GM19468 (cell line): ENCODE data around the gene ZNF829.

Experiments used
- ATAC-seq: cut with Tn5 transposase; IDR thresholded peaks from one replicate; pipeline ENCODE4 v1.9.1; 2021; ENCODE audit warnings: mild to moderate bottlenecking, moderate library complexity, moderate number of reproducible peaks; ENCODE audit not compliant: unreplicated experiment; ENCODE audit errors: extremely low read depth

The ZNF829 gene

DNA sequence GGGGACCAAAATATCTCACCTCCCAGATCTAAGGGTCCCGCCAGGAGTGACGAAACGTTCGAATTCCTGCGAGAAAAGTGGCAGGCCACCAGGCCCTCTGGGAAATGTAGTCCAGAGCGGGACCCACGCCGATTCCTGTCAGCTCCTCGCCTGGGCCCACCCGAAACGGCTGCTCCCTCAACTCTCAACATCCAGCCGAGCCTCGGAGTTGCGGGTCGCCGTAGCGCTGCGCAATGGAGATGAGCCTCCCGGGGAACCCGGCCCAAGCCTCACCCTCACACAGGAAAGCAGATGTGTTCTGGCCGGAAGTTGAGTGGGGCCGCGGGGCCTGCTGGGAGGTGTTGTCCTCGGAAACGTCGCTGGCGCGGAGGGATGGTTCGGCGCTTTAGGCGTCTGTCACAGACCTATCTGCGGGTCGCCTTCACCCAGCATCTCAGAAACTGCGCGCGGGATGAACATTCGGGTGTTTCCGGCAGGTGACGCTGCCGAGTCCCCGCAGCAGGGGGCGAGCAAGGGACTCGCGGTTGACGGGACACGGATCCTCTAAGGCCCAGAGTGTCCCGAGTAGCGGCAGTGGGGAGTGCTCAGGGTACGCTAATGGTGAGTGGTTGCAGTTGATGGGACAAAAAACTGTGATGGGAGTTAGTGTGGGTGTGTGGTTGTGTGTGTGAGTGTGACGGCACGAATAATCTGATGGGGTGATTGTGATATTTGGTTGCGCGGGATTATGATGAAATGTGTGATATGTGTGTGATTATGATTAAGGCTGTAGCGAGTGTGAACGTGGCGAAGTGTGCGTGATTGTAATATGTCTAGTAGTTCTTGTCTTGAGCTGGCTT lies at the start of gene ZNF829, which contains the start of gene ZNF568:
Gene ZNF829 (minus strand): TSS at position 300 of the 839 bp plus-strand sequence. CDS start 1,124 bp downstream, outside the sequence.
Gene ZNF568 (plus strand): TSS at position 341 of the 839 bp plus-strand sequence. CDS start 6,439 bp downstream, outside the sequence.
- peak; percentile 61 for ATAC-seq

DNA sequence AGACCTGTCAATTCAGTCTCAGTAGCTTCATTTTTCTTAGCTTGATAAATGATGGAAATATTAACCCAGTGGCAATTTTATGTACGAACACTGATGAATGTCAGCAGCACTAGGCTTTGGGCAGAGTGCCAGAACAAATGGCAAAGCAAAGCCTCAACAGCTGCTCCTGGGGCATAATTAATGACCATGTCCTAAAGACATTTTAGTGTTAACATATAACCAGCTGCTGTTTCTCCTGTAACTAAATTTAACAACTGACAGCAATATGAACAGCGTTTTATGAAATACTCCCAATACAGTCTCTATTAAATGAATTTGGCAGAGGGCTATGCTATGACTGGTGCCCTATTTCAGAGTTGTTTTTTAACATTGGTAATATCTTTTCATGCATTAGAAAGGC lies 47.2 kb upstream of the ZNF829 start:
- no peak for ATAC-seq

DNA sequence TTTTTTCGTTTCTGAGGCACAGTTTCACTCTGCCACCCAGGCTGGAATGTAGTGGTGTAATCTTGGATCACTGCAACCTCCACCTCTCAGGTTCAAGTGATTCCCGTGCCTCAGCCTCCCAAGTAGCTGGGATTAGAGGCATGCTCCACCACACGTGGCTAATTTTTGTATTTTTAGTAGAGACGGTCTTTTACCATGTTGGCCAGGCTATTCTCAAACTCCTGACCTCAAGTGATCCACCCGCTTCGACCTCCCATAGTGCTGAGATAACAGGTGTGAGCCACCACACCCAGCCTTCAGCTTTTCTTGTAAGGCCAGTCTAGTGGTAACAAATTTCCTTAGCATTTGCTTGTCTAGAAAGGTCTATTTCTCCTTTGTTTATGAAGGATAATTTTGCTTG lies 46.3 kb upstream of the ZNF829 start:
- no peak for ATAC-seq

DNA sequence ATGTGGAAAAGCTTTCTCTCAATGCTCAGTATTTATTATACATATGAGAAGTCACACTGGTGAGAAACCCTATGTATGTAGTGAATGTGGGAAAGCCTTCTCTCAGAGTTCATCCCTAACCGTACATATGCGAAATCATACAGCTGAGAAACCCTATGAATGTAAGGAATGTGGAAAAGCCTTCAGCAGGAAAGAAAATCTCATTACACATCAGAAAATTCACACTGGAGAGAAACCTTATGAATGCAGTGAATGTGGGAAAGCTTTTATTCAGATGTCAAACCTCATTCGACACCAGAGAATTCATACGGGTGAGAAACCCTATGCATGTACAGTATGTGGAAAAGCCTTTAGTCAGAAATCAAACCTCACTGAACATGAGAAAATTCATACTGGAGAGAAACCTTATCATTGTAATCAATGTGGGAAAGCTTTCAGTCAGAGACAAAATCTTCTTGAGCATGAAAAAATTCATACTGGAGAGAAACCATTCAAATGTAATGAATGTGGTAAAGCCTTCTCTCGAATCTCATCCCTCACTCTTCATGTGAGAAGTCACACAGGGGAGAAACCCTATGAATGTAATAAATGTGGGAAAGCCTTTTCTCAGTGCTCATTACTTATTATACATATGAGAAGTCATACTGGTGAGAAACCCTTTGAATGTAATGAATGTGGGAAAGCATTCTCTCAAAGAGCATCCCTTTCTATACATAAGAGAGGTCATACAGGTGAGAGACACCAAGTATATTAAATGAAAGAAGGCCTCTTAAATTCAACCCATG lies 34.4 kb upstream of the ZNF829 start:
- no peak for ATAC-seq

DNA sequence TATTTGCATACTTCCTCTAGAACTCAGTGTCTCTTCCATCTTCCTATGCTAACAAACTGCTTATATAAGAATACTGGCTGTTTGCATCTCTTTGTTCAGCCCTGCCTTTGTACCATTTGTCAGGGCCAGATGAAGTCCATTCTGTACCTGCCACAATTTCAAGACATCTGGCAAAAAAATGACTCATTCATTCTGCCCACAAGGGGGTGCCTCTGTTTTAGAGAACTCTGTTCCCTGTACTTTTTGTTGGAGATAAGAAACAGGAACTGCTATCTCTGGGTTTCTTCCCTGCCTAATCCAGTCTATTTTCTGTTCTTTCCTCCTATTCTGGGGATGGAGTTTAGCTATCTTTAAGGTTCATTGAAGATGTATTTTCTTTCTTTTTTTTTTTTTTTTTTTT lies 23.1 kb upstream of the ZNF829 start:
- ATAC-seq = no peak

DNA sequence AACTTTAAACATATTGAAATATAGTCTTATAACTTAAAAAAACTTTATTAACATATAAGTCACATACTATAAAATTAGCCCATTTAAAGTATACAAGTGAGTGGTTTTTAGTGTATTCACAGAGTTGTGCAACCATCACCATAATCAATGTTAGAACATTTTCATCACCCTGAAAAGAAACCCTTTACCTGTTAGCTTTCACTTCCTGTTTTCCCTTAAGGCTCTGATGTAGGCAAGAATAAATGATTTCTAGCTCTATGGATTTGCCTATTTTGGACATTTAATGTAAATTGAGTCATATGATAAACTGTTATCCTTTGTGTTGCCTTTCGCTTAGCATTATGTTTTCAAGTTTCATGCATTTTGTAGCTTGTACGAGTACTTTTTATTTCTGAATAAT lies 15.6 kb upstream of the ZNF829 start:
- ATAC-seq = no peak

DNA sequence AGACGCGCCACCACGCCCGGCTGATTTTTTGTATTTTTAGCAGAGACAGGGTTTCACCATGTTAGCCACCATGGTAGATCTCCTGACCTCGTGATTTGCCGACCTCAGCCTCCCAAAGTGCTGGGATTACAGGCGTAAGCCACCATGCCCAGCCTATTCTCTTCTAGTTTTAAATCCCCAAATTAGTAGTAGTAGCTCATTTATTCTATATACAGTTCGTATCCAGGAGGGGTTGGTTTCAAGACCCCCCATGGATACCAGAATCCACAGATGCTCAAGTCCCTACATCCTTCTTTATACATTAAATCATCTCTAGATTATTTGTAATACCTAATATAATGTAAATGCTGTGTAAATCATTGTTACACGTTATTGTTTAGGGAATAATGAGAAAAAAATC lies 2.0 kb upstream of the ZNF829 start:
- ATAC-seq = no peak

DNA sequence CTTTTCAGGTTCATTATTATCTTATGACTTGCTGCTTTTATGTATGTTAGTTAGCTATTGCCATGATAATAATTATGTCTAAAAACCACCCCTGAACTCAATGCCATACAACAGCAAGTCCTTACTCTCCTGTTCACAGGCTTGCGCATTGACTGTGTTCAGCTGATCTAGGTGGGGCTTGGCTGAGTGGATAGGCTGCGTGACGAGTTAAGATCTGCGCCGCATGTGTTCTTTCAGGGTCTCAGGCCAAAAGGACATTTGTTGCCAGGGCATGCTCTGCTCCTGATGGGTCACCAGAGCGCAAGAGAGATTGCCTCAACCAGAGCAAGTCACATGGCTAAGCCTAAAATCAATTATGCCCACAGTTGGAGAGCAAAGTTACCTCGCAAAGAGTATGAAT lies 900 bp upstream of the ZNF829 start:
- no peak for ATAC-seq

DNA sequence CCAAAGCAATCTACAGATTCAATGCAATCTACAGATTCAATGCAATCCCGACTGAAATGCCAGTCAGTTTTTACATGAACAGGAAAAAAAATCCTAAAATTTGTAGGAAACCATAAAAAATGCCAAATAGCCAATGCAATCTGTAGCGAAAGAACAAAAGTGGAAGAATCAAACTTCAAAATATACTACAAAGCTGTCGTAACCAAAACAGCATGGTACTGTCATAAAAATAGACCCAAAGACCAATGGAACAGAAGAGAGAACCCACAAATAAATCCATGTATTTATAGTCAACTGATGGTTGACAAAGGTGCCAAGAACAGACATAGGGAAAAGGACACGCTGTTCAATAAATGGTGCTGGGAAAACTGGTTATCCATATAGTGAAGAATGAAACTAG lies 17.7 kb downstream of the ZNF829 start:
- no peak for ATAC-seq

DNA sequence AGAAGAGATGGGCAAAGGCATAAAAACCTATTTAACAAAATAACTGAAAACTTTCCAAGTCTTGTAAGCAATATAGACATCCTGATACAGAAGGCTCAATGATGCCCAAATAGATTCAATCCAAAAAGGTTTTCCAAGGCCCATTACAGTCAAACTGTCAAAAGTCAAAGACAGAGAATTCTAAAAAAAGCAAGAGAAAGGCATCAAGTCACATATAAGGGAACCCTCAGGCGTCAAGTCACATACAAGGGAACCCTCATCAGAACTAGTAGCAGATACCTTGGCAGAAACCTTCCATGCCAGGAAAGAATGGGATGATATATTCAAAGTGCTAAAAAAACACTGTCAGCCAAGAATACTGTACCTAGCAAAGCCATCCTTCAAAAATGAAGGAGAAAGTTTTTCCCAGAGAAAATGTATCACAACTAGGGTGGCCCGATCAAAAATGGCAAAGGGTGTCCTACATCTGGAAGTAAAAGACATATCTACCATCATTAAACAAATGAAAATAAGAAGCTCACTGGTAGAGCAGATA lies 21.2 kb downstream of the ZNF829 start:
- ATAC-seq = no peak

DNA sequence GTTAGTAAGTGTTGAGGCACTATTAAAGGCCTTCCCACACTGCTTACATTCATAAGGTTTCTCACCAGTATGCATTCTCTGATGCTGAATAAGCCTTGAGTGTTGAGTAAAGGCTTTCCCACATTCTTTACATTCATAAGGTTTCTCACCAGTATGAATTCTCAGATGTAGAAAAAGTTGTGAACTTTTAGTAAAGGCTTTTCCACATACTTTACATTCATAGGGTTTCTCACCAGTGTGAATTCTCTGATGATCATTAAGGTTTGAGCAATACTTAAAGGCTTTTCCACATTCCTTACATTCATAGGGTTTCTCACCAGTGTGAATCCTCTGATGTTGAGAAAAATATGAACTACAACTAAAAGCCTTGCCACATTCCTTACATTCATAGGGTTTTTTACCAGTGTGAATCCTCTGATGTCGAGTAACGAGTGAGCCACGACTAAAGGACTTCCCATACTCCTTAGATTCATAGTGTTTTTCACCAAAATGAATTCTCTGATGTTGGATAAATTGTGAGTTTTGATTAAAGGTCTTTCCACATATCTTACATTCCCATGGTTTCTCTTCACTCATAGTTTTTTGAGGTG lies 24.2 kb downstream of the ZNF829 start:
- no peak for ATAC-seq

DNA sequence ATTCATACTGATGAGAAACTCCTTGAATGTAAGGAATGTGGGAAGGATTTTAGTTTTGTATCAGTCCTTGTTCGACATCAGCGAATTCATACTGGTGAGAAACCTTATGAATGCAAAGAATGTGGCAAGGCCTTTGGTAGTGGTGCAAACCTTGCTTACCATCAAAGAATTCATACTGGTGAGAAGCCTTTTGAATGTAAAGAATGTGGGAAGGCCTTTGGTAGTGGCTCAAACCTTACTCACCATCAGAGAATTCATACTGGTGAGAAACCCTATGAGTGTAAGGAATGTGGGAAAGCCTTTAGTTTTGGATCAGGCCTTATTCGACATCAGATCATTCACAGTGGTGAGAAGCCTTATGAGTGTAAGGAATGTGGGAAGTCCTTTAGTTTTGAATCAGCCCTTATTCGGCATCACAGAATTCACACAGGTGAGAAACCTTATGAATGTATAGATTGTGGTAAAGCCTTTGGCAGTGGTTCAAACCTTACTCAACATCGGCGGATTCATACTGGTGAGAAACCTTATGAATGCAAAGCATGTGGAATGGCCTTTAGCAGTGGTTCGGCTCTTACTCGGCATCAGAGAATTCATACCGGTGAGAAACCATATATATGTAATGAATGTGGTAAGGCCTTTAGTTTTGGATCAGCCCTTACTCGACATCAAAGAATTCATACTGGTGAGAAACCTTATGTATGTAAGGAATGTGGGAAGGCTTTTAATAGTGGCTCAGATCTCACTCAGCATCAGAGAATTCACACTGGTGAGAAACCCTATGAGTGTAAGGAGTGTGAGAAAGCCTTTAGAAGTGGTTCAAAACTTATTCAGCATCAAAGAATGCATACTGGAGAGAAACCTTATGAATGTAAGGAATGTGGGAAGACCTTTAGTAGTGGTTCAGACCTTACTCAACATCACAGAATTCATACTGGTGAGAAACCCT lies 38.8 kb downstream of the ZNF829 start:
- no peak for ATAC-seq

DNA sequence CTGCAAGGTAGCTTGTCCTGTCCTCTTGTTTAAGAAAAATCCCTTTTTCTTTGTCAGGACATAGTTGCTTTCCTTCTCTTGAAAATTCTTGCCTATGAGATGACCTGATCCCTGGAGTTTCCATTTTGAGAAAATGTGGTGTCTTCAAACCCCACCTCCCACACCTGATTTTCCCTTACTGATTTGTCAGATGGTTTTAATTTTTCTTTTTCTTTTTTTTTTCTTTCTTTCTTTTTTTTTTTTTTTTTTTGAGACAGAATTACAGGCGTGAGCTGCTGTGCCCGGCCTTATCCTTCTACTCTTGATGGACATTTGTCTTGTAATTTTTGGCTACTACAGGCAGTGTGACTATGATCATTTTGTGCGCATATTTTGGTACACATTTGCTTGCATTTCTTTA lies 64.2 kb downstream of the ZNF829 start:
- ATAC-seq = no peak

DNA sequence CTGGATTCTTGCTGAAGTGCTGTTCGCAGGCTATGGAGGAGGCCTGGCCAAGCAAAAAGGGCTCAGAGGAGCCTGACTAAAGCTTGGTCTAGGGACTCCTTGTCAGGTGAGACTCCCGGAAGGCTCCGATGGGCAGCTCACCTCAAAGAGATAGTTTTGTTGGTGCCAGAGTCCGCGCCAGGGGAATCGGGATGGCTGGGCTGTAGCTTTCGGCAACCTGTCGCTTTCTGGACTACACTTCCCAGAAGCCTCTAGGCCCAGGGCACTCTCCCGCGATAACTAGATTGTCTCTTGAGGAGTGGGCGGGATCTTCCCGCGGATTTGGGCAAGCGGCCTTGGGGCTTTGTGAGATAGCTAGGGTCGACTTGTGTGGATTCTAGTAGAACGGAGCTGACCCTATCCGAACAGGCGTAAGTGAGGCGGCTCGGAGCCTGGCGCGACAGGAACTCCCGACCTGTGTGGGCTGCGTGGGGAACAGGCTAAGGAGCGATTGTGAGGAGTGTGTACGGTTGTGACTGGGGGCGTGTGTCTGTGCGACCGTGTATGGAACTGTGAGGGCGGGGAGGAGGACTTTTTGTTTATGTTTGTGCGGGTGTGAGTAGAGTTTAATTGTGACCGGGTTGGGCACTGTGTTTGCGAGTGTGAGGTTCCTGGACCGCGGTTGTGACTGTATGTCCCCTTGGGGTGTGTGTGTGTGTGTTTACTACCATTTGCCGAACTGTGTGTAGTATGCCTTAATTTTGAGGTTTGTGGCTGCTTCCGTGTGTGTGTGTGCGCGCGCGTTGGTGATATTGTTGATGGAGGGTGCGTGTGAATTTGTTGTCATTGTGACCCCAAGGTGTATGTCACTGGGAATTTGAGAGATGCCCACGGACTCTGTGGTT lies 65.3 kb downstream of the ZNF829 start, which contains the start of gene ZNF345:
Gene ZNF345 (plus strand): TSS at position 318 of the 884 bp plus-strand sequence. CDS start 25,955 bp downstream, outside the sequence.
- peak; percentile 18 for ATAC-seq

DNA sequence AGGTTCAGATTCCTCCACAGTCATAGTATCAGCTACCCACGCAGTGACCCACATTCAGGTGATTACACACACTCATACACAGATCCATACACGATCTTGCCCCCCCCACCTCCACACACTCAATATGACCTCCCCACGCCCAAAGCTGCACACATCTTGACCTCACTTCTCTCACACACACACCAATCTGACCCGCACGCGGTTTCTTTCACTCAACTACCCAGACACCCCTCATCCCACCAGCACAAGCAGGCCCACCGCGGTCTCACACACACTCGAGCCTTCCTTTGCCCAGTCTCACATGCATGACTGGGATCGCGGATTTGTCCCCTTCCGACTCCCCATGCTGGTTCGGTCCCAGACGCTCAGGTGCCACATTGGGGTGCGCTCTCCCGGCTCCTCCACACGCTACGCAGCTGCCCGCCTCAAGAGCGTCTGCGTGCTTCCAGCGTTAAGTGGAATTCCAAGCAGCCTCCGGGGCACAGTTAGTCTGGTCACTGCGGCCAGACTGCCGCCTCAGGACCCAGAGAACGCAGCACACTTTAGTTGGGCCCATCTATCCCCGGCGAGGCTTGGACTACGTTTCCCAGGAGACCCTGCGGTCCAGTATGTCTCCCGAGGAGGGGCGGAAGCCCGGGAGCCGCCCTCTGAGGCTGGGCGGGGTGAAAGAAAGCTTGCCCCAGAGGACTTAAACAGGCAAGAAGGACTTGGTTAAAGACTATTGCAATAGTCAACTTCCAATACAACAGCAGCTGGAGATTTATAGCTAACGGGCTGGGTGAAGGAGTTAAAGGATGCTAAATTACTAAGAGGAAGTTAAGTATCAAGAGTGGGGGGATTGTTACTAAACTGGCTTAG lies 66.2 kb downstream of the ZNF829 start:
- ATAC-seq = peak; percentile 63

DNA sequence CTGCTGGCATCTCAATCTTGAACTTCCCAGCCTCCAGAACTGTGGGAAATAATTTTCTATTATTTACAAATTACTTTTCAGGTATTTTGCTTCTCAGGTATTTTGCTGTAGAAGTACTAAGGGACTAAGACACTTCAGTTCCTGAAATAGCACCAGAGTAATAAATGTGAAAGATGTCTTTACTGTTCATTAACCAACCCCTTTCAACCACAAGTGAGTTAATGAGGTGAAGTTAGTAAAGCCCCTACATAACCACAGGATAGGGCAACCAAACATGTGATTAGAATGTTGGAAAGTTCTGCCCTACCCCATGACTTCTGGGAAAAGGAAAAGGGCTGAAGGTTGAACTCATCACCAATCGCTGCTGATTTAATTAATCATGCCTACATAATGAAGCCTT lies 68.1 kb downstream of the ZNF829 start:
- ATAC-seq = no peak

DNA sequence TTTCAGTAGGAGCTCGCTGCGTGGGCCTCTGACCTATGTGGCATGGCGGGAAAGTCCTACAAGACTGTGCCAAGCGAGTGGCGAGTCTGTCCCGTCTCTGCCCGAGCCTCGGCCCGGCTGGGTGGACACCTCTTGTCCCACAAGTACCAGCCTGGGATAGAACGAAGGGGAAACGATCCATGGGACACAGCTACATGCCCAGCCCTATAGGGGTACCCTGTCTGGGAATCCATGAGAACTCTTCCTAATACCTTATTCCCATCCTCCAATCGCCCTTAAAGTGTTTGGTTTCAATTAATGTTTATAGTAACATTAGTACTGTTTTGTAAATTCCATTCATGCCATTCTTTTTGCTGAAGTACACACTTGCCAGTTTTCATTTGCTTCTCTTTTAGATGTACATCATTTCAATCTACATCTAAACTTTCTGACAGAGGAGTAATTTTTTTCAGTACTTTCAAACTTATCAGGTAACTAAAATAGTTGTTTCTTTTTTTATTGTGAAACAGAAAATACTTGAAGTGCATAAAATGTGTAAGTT lies 77.2 kb downstream of the ZNF829 start:
- no peak for ATAC-seq
